Rectal smooth muscle tissue (tissue), 1 donor: ENCODE results near the gene SBNO1.
A peak's percentile ranks its signal among the peaks of the same experiment; 100 is the strongest.
"Not testable (repeated sequence)": the region's sequence is repeated elsewhere in the genome, so short reads cannot be mapped to it uniquely, and the experiment has no call there.

ENCODE experiments used
- H3K27ac ChIP-seq: one replicate; pipeline ENCODE4 v1.7.0; 2013; ENCODE audit warnings: low read depth, low read length, inconsistent platforms
- H3K27me3 ChIP-seq: one replicate; pipeline ENCODE4 v1.7.0; 2013; ENCODE audit warnings: low read length; ENCODE audit not compliant: control insufficient read depth, insufficient read depth
- H3K36me3 ChIP-seq: one replicate; pipeline ENCODE4 v1.7.0; 2013; ENCODE audit warnings: low read length; ENCODE audit not compliant: control insufficient read depth, insufficient read depth
- H3K4me1 ChIP-seq: one replicate; pipeline ENCODE4 v1.7.0; 2013; ENCODE audit warnings: low read length; ENCODE audit not compliant: control insufficient read depth, insufficient read depth
- H3K4me3 ChIP-seq: one replicate; pipeline ENCODE4 v1.7.0; 2013; ENCODE audit warnings: low read length
- H3K9ac ChIP-seq: one replicate; pipeline ENCODE4 v1.7.0; 2013; ENCODE audit warnings: low read length

SBNO1 gene

GRCh38 chr12:123384994-123385376 lies 20.3 kb upstream of the SBNO1 start:
- Histone ChIP-seq H3K9ac (peak overlapping the region; percentile 27), H3K27ac (no peak overlapping the region), H3K36me3 (no peaks in the 10 kb centered on the region), H3K4me1 (peaks cover 10% of the 10 kb centered on the region), H3K27me3 (no peaks in the 10 kb centered on the region), H3K4me3 (peak overlapping the region; percentile 85)

GRCh38 chr12:123384318-123384993 lies 19.8 kb upstream of the SBNO1 start:
- Histone ChIP-seq H3K4me1 (peaks cover 8% of the 10 kb centered on the region), H3K27me3 (no peaks in the 10 kb centered on the region), H3K36me3 (no peaks in the 10 kb centered on the region), H3K4me3 (peak overlapping the region; percentile 85), H3K27ac (peak overlapping the region; percentile 64), H3K9ac (peak overlapping the region; percentile 27)

GRCh38 chr12:123382684-123383083 lies 18.0 kb upstream of the SBNO1 start:
- Histone ChIP-seq H3K27me3 (no peaks in the 10 kb centered on the region), H3K9ac (no peak overlapping the region), H3K27ac (no peak overlapping the region), H3K36me3 (no peaks in the 10 kb centered on the region), H3K4me3 (no peak overlapping the region), H3K4me1 (peaks cover under 1% of the 10 kb centered on the region)

- Histone ChIP-seq H3K4me1 (no peaks in the 10 kb centered on the region), H3K27ac (no peak overlapping the region), H3K4me3 (no peak overlapping the region), H3K27me3 (no peaks in the 10 kb centered on the region), H3K9ac (no peak overlapping the region), H3K36me3 (no peaks in the 10 kb centered on the region)
Observed at GRCh38 chr12:123379391-123379790, 14.7 kb upstream of the SBNO1 start.

- not testable (repeated sequence) for H3K27ac ChIP-seq, H3K4me1 ChIP-seq, H3K27me3 ChIP-seq, H3K9ac ChIP-seq, H3K4me3 ChIP-seq, H3K36me3 ChIP-seq
Observed at GRCh38 chr12:123372415-123372814, 7.8 kb upstream of the SBNO1 start.

- H3K36me3 ChIP-seq, H3K4me1 ChIP-seq, H3K27me3 ChIP-seq, H3K4me3 ChIP-seq, H3K27ac ChIP-seq, H3K9ac ChIP-seq: not testable (repeated sequence)
Observed at GRCh38 chr12:123371667-123372368, 7.2 kb upstream of the SBNO1 start.

GRCh38 chr12:123369229-123369628 lies 4.6 kb upstream of the SBNO1 start:
- H3K4me3 ChIP-seq: no peak overlapping the region
- no peaks in the 10 kb centered on the region for H3K36me3 ChIP-seq
- H3K9ac ChIP-seq: no peak overlapping the region
- H3K27ac ChIP-seq: no peak overlapping the region
- no peaks in the 10 kb centered on the region for H3K27me3 ChIP-seq
- no peaks in the 10 kb centered on the region for H3K4me1 ChIP-seq

- H3K27me3 ChIP-seq, H3K36me3 ChIP-seq, H3K27ac ChIP-seq: not testable (repeated sequence)
Observed at GRCh38 chr12:123368431-123368830, 3.8 kb upstream of the SBNO1 start.

GRCh38 chr12:123367511-123367910 lies 2.9 kb upstream of the SBNO1 start:
- Histone ChIP-seq H3K4me3 (no peak overlapping the region), H3K27me3 (no peaks in the 10 kb centered on the region), H3K9ac (no peak overlapping the region), H3K4me1 (peaks cover 6% of the 10 kb centered on the region), H3K27ac (no peak overlapping the region), H3K36me3 (no peaks in the 10 kb centered on the region)

More at GRCh38 chr12:123368431-123368830, 3.8 kb upstream of the SBNO1 start:
- not testable (repeated sequence) for H3K4me1 ChIP-seq, H3K4me3 ChIP-seq, H3K9ac ChIP-seq

GRCh38 chr12:123365025-123365917 lies 624 bp upstream of the SBNO1 start:
- peak overlapping the region; percentile 99 for H3K27ac ChIP-seq
- peak overlapping the region; percentile 73 for H3K4me3 ChIP-seq
- peaks cover 2% of the 10 kb centered on the region for H3K36me3 ChIP-seq
- no peaks in the 10 kb centered on the region for H3K27me3 ChIP-seq
- peak overlapping the region; percentile 34 for H3K9ac ChIP-seq
- H3K4me1 ChIP-seq: peaks cover 6% of the 10 kb centered on the region

GRCh38 chr12:123363740-123364531 lies 711 bp downstream of the SBNO1 start:
- H3K36me3 ChIP-seq: peaks cover 3% of the 10 kb centered on the region
- peak overlapping the region; percentile 73 for H3K9ac ChIP-seq
- H3K4me1 ChIP-seq: peaks cover 6% of the 10 kb centered on the region
- peak overlapping the region; percentile 99 for H3K27ac ChIP-seq
- no peaks in the 10 kb centered on the region for H3K27me3 ChIP-seq
- peak overlapping the region; percentile 93 for H3K4me3 ChIP-seq

GRCh38 chr12:123363390-123363739 lies 1.3 kb downstream of the SBNO1 start:
- Histone ChIP-seq H3K36me3 (peaks cover 3% of the 10 kb centered on the region), H3K4me3 (peak overlapping the region; percentile 93), H3K27ac (peak overlapping the region; percentile 99), H3K4me1 (peaks cover 6% of the 10 kb centered on the region), H3K27me3 (no peaks in the 10 kb centered on the region), H3K9ac (peak overlapping the region; percentile 73)
